ENCODE results near the gene PPIL1. TPM values are rescaled to one million over a fixed set of nuclear protein-coding genes. Genes with fewer than 3 reads are reported as not detected.

The PPIL1 gene
- total and polyA plus RNA-seq, 2 experiments from 2014 or later = 51.7 to 53.0 TPM

GRCh38 chr6:36867471-36868224 is 7.0 kb downstream of the PPIL1 start:
- no peak overlapping the region for H2AFZ ChIP-seq
- H3K4me2 ChIP-seq = no peak overlapping the region
- no peak overlapping the region for H3K4me3 ChIP-seq
- no peaks in the 10 kb centered on the region for H3K9me2 ChIP-seq (replicated peaks; ENCODE audit: insufficient read depth)
- no peaks in the 10 kb centered on the region for H3K9me3 ChIP-seq (ENCODE audit: low read depth)
- H3K36me3 ChIP-seq (replicated peaks; ENCODE audit: insufficient read depth, low read depth) = no peaks in the 10 kb centered on the region
- no peak overlapping the region for H3K27ac ChIP-seq
- TF ChIP-seq EZH2phosphoT487 (IDR thresholded peaks at IDR 0.05; ENCODE audit: low read depth, severe bottlenecking, unreplicated experiment) = no peak
- no peak for TF ChIP-seq EZH2 (IDR thresholded peaks at IDR 0.05; ENCODE audit: borderline replicate concordance)
- no peak for TF ChIP-seq CTCF (IDR thresholded peaks at IDR 0.05; ENCODE audit: poor library complexity)
- H4K20me1 ChIP-seq (ENCODE audit: insufficient read depth, poor library complexity, severe bottlenecking) = no peaks in the 10 kb centered on the region
- peaks cover 77% of the 10 kb centered on the region for H3K79me2 ChIP-seq
- no peak for DNase-seq (ENCODE audit: low spot score)
- WGBS (ENCODE audit: low lambda C conversion rate, missing lambda C conversion rate) = 86% methylated on average over 4 of the region's 4 CpGs
- H3K4me1 ChIP-seq (ENCODE audit: insufficient read depth) = no peaks in the 10 kb centered on the region
- no peaks in the 10 kb centered on the region for H3K27me3 ChIP-seq

GRCh38 chr6:36865835-36866234 is 8.8 kb downstream of the PPIL1 start:
- no peak overlapping the region for H3K27ac ChIP-seq
- no peak overlapping the region for H3K4me2 ChIP-seq
- H3K9me2 ChIP-seq (replicated peaks; ENCODE audit: insufficient read depth) = no peaks in the 10 kb centered on the region
- no peak overlapping the region for H2AFZ ChIP-seq
- no peaks in the 10 kb centered on the region for H3K4me1 ChIP-seq (ENCODE audit: insufficient read depth)
- no peak for TF ChIP-seq EZH2phosphoT487 (IDR thresholded peaks at IDR 0.05; ENCODE audit: low read depth, severe bottlenecking, unreplicated experiment)
- no peak for TF ChIP-seq CTCF (IDR thresholded peaks at IDR 0.05; ENCODE audit: poor library complexity)
- TF ChIP-seq EZH2 (IDR thresholded peaks at IDR 0.05; ENCODE audit: borderline replicate concordance) = no peak
- 88% methylated on average over 2 of the region's 2 CpGs for WGBS (ENCODE audit: low lambda C conversion rate, missing lambda C conversion rate)
- H3K9me3 ChIP-seq (ENCODE audit: low read depth) = no peaks in the 10 kb centered on the region
- no peak overlapping the region for H3K4me3 ChIP-seq
- H3K36me3 ChIP-seq (replicated peaks; ENCODE audit: insufficient read depth, low read depth) = no peaks in the 10 kb centered on the region
- H4K20me1 ChIP-seq (ENCODE audit: insufficient read depth, poor library complexity, severe bottlenecking) = no peaks in the 10 kb centered on the region
- peaks cover 74% of the 10 kb centered on the region for H3K79me2 ChIP-seq
- H3K27me3 ChIP-seq = no peaks in the 10 kb centered on the region
- no peak for DNase-seq (ENCODE audit: low spot score)

GRCh38 chr6:36863670-36864540 is 10.7 kb downstream of the PPIL1 start:
- Histone ChIP-seq H4K20me1 (ENCODE audit: insufficient read depth, poor library complexity, severe bottlenecking) (no peaks in the 10 kb centered on the region), H3K4me2 (no peak overlapping the region), H3K27me3 (no peaks in the 10 kb centered on the region), H3K4me1 (ENCODE audit: insufficient read depth) (no peaks in the 10 kb centered on the region), H3K79me2 (peaks cover 66% of the 10 kb centered on the region), H3K9me3 (ENCODE audit: low read depth) (no peaks in the 10 kb centered on the region), H3K4me3 (no peak overlapping the region), H2AFZ (no peak overlapping the region), H3K36me3 (replicated peaks; ENCODE audit: insufficient read depth, low read depth) (no peaks in the 10 kb centered on the region), H3K9me2 (replicated peaks; ENCODE audit: insufficient read depth) (no peaks in the 10 kb centered on the region), H3K27ac (no peak overlapping the region)
- WGBS (ENCODE audit: low lambda C conversion rate, missing lambda C conversion rate) = 82% methylated on average over 12 of the region's 12 CpGs
- no peak for DNase-seq (ENCODE audit: low spot score)
- TF ChIP-seq EZH2 (IDR thresholded peaks at IDR 0.05; ENCODE audit: borderline replicate concordance) = no peak
- TF ChIP-seq EZH2phosphoT487 (IDR thresholded peaks at IDR 0.05; ENCODE audit: low read depth, severe bottlenecking, unreplicated experiment) = no peak

Measured in hepatocyte (in vitro differentiated cells).